Ammon's horn (tissue), 1 donor: ENCODE measurements around the gene KIR2DL1.
"Not testable (repeated sequence)": the region's sequence is repeated elsewhere in the genome, so short reads cannot be mapped to it uniquely, and the experiment has no call there.

Experiments
- DNase-seq: peaks from one replicate; pipeline ENCODE4 v3.0.0-alpha.2; 2016; ENCODE audit warnings: low spot score

KIR2DL1 gene

DNA sequence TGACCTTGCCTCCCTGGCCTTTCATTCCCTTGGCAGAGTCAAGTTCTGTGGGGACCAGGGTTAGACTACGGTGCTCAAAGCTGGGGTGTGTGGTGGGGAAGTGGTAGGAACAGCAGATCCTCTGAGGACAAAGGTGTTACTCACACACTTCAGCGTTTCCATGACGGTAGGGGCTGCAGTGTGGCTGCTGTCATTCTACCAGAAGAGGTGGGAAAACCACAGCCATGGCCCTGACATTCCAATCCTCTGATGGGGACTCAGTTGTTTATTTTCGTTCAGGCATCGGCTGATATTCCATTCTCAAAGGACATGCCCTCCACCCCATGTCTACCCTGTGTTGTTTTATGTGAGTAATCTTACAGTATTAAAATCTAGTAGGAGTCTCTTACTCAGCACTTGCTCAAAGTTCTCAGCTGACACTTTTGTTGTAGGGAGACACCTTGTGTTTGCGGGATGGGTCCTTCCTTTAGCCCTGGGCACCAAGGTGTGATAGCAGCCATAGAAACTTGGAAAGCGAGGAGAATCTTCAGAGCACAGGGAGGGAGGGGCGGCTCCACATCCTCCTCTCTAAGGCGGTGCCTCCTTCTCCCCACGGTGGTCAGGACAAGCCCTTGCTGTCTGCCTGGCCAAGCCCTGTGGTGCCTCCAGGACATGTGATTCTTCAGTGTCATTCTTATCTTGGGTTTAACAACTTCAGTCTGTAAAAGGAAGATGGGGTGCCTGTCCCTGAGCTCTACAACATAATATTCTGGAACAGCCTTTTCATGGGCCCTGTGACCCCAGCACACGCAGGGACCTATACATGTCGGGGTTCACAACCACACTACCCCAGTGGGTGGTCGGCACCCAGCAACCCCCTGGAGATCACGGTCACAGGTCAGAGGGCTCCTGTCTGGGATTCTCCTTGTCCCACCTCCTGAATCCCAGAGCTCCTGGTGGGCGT, 1.7 kb downstream of the KIR2DL1 start:
- DNase-seq = not testable (repeated sequence)

GRCh38 chr19:54772666-54773065, 3.1 kb downstream of the KIR2DL1 start:
- not testable (repeated sequence) for DNase-seq

DNA sequence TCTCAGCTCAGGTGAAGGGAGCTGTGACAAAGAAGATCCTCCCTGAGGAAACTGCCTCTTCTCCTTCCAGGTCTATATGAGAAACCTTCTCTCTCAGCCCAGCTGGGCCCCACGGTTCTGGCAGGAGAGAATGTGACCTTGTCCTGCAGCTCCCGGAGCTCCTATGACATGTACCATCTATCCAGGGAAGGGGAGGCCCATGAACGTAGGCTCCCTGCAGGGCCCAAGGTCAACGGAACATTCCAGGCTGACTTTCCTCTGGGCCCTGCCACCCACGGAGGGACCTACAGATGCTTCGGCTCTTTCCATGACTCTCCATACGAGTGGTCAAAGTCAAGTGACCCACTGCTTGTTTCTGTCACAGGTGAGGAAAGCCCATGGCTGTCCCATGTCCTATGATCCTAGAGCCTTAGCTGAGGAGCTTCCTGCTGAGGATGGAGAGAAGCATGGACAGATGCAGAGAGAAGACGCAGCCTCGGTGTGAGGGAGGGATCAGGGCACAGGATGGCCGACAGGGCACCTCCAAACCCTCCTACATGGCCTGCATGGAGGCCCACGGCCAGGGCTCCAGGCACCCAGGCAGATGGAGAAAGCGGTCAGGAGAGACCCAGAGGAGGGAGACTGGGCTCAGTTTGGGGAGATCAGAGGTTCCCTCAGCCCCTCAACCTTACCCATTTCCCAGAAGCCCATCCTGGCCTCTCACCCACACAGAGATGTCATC, 5.7 kb downstream of the KIR2DL1 start:
- not testable (repeated sequence) for DNase-seq

DNA sequence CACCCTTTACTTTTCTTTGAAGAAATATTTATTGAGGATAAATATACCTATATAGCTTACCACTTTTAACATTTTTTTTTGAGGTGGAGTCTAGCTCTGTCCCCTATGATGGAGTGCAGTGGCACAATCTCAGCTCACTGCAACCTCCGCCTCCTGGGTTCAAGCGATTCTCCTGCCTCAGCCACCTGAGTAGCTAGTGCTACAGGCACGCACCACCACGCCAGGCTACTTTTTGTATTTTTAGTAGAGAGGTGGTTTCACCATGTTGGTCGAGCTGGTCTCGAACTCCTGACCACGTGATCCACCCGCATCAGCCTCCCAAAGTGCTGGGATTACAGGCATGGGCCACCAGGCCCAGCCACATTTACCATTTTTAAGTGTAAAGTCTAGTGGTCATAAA, 6.2 kb downstream of the KIR2DL1 start:
- DNase-seq = not testable (repeated sequence)

DNA sequence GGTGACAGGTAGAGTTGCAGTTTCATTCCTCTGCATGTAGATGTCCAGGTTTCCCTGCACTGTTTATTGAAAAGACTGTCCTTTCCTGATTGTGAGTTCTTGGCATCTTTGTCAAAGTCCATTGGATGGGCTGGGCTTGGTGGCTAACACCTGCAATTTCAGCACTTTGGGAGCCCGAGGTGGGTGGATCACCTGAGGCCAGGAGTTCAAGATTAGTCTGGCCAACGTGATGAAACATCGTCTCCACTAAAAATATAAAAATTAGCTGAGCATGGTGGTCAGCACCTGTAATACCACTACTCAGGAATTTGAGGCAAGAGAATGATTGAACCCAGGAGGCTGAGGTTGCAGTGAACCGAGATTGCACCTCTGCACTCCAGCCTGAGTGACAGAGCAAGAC, 8.3 kb downstream of the KIR2DL1 start:
- not testable (repeated sequence) for DNase-seq

DNA sequence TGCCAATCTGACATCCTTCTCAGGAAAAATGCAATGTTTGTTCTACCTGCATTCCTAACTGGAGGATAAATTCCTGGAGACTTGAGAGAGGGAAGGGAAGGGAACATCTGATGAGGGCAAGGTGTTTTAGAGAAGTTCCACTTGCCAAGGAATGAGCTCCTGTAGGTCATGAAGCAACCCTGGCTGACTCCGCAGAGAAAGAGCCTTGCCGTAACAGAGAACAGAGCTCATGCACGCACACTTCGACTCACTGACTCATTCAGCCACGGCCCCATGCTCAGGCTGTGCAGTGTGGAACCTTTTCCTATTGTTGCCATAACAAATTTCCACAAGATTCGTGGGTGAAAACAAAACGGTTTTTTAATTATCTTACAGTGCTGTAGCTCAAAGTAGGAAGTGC, 9.3 kb downstream of the KIR2DL1 start:
- not testable (repeated sequence) for DNase-seq

DNA sequence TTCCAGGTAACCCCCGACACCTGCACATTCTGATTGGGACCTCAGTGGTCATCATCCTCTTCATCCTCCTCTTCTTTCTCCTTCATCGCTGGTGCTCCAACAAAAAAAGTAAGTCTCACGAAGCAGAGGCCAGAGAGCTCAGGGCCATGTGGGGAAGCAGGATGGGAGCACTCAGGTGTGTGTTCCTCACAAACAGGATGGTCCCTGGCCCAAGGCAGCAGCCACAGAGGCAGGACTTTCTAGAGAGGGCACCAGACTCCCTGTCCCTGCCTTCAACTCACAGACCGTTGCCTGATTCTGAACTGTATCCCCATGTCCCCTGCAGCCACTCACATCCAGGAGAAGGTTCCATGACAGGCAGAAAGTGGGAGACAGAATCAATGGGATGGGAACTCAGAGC, 13.3 kb downstream of the KIR2DL1 start:
- DNase-seq = not testable (repeated sequence)

DNA sequence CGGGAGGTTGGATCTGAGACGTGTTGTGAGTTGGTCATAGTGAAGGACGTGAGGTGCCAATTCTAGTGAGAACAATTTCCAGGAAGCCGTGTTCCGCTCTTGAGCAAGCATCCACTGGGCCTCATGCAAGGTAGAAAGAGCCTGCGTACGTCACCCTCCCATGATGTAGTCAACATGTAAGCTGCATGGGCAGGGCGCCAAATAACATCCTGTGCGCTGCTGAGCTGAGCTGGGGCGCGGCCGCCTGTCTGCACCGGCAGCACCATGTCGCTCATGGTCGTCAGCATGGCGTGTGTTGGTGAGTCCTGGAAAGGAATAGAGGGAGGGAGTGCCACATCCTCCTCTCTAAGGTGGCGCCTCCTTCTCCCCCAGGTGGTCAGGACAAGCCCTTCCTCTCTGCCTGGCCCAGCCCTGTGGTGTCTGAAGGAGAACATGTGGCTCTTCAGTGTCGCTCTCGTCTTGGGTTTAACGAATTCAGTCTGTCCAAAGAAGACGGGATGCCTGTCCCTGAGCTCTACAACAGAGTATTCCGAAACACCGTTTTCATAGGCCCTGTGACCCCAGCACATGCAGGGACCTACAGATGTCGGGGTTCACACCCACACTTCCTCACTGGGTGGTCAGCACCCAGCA, 16.6 kb downstream of the KIR2DL1 start:
- DNase-seq = not testable (repeated sequence)

DNA sequence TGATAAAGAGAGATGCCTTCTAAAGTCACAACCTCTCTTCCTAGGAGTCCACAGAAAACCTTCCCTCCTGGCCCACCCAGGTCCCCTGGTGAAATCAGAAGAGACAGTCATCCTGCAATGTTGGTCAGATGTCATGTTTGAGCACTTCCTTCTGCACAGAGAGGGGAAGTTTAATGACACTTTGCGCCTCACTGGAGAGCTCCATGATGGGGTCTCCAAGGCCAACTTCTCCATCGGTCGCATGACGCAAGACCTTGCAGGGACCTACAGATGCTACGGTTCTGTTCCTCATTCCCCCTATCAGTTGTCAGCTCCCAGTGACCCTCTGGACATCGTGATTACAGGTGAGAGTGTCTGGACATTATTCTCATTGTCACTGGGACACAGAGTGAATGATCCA, 18.6 kb downstream of the KIR2DL1 start:
- DNase-seq = peak; percentile 5

DNA sequence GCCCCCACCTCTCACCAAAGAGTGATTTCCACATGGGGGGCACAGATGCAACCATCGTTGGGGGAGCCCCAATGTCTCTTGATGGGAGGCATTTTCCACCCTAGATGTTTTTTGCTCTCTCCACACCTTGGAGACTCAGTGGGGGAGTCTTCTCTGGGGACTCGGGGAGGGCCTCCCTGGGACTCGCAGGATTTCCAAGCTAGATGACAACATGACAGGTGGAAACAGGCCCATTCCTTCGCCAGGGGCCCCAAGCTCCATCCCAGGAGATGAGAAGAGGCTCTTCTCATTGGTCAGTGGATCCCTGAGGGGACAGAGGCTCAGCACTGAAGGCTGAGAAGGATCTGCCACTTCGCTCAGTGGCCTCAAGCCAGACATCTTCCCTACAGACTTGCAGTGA, 21.1 kb downstream of the KIR2DL1 start:
- DNase-seq = no peak

GRCh38 chr19:54791476-54791875, 21.9 kb downstream of the KIR2DL1 start:
- DNase-seq = no peak

DNA sequence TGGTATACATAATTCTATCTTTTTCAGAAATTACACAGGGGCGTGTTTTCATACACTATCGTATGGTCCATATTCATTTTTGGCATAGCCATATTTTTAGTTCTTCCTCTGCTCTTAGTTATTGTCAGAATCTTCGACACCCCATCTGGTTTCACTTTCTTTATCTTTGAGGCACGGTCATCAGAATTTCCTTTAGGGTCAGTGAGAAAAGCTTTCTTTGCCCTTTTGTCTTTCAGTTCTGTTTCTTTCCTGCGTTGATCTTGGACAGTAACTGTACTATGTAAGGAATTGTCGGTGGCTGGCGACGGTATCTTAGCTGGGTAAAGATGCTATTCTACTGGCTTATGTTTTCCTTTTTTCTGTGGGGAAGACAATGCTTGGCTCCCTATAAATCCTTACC, 23.2 kb downstream of the KIR2DL1 start:
- DNase-seq = peak; percentile 7

DNA sequence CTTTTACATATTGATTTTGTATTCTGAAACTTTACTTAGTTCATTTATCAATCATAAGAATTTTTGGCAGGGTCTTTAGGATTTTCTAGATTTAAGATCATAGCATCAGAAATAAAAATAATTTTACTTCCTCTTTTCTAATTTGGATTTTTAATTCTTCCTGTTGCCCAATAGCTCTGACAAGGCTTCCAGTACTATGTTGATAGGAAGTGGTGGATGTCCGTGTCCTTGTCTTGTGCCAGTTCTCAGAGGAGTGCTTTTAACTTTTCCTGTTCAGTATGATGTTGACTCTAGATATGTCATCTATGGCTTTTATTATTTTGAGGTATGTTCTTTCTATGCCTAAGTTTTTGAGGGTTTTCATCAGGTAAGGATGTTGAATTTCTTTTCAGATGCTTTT, 26.2 kb downstream of the KIR2DL1 start:
- DNase-seq = no peak

GRCh38 chr19:54803410-54803809, 33.8 kb downstream of the KIR2DL1 start, which contains the start of gene KIR2DL4:
Gene KIR2DL4, plus strand, starts transcription at chr19:54803610. Its CDS starts 42 bp downstream, at chr19:54803652.
- DNase-seq = no peak

DNA sequence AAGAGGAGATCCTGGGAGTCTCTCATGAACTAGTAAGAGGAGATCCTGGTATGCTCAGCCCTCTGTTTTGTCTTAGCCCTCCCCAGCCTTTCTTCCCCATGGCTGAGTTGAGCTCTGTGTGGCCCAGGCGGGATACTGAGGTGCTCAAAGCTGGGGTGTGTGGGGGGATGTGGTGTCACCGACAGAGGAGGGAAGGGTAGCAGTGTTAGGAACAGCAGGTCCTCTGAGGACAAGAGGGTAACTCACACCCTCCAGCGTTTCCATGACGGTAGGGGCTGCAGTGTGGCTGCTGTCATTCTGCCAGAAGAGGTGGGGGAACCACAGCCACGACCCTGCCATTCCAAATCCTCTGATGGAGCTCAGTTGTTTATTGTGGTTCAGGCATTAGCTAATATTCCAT, 34.5 kb downstream of the KIR2DL1 start:
- DNase-seq = no peak

GRCh38 chr19:54804571-54804970, 35.0 kb downstream of the KIR2DL1 start:
- DNase-seq = no peak

DNA sequence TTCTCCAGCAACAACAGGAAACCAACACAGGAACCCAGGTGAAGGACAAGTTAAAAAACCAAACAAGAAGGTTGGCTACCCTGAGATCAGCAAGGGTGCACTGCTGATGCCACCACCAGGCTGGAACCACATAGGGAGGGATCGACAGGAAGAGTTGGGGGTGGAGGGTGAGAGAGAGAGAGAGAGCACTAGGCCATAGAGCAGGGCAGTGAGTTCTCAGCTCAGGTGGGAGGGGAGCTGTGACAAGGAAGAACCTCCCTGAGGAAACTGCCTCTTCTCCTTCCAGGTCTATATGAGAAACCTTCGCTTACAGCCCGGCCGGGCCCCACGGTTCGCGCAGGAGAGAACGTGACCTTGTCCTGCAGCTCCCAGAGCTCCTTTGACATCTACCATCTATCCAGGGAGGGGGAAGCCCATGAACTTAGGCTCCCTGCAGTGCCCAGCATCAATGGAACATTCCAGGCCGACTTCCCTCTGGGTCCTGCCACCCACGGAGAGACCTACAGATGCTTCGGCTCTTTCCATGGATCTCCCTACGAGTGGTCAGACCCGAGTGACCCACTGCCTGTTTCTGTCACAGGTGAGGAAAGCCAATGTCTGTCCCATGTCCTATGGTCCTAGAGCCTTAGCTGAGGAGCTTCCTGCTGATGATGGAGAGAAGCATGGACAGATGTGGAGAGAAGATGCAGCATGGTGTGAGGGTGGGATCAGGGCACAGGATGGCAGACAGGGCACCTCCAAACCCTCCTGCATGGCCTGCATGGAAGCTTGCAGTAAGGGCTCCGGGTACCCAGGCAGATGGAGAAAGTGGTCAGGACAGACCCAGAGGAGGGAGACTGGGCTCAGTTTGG, 36.3 kb downstream of the KIR2DL1 start:
- DNase-seq = no peak

- DNase-seq = no peak
Observed at GRCh38 chr19:54806516-54806838, 36.9 kb downstream of the KIR2DL1 start.

DNA sequence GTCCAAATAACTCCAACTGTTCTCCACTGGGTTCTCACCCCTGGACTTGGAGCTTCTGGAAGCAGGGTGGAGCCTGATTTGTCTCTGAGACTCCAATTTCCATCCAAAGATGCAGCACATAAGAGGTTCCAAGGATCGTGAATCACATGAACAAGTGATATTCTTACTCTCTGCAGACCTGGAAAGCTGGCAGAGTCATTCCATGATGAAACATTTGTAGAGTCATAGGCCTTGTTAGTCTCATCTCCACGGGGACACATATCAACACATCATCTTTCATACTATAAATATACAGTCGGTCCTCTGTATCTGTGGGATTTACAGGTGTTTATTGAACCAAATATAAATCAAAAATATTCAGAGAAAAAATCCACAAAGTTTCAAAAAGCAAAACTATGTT, 45.0 kb downstream of the KIR2DL1 start:
- DNase-seq = not testable (repeated sequence)

- not testable (repeated sequence) for DNase-seq
Observed at GRCh38 chr19:54816251-54816650, 46.7 kb downstream of the KIR2DL1 start, which contains the start of gene KIR3DL1. Gene KIR3DL1, plus strand, starts transcription at chr19:54816468.

DNA sequence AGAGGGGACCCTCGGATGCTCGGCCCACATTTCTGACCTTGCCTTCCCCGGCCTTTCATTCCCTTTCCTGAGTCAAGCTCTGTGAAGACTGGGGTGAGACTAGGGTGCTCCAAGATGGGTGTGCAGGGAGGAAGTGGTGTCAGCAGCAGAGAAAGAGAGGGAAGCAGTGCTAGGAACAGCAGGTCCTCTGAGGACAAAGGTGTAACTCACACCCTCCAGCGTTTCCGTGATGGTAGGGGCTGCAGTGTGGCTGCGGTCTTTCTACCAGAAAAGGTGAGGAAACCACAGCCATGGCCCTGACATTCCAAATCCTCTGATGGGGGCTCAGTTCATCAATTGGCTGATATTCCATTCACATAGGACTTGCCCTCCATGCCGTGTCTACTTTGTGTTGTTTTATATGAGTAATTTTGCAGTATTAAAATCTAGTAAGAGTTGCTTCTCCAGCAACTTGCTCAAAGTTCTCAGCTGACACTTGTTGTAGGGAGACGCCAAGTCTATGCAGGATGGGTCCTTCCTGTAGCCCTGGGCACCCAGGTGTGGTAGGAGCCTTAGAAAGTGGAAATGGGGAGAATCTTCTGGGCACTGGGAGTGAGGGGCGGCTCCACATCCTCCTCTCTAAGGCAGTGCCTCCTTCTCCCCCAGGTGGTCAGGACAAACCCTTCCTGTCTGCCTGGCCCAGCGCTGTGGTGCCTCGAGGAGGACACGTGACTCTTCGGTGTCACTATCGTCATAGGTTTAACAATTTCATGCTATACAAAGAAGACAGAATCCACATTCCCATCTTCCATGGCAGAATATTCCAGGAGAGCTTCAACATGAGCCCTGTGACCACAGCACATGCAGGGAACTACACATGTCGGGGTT, 48.3 kb downstream of the KIR2DL1 start:
- no peak for DNase-seq
